LHCN-M2 (cell line): Measurements from ENCODE around the gene ANKRD13B. TPM values are rescaled to one million over a fixed set of nuclear protein-coding genes. Genes with fewer than 3 reads are reported as not detected.

Experiments used
- DNase-seq: peaks from one replicate; pipeline ENCODE4 v3.0.0-alpha.2; 2012; ENCODE audit warnings: low read depth
- total RNA-seq: library from RNA; depleted of rRNA; stranded (reverse); fragments of >200 nt; gene quantifications from 2 replicates; pipeline ENCODE4 v1.2.3, GENCODE V29; 2014

ANKRD13B gene
- total RNA-seq, 1 experiment from 2014 or later = 16.2 TPM

GRCh38 chr17:29616300-29617048 is 23.5 kb downstream of the ANKRD13B start:
- no peak for DNase-seq

GRCh38 chr17:29617125-29617480 is 24.2 kb downstream of the ANKRD13B start:
- DNase-seq = no peak

- DNase-seq = no peak
These were observed 24.7 kb downstream of the ANKRD13B start for GRCh38 chr17:29617481-29618271.

- DNase-seq = no peak
These were observed 25.5 kb downstream of the ANKRD13B start for GRCh38 chr17:29618272-29619065.

GRCh38 chr17:29619251-29619650 is 26.3 kb downstream of the ANKRD13B start:
- DNase-seq = peak; percentile 80

- DNase-seq = peak; percentile 53
These were observed 27.3 kb downstream of the ANKRD13B start for GRCh38 chr17:29620271-29620670.

- no peak for DNase-seq
These were observed 28.0 kb downstream of the ANKRD13B start for GRCh38 chr17:29620779-29621500.

- peak; percentile 76 for DNase-seq
These were observed 28.8 kb downstream of the ANKRD13B start for GRCh38 chr17:29621751-29622194.

GRCh38 chr17:29622337-29623282 is 29.7 kb downstream of the ANKRD13B start, which contains the start of gene CORO6:
Gene CORO6, minus strand, starts transcription at chr17:29622912. Its CDS starts 1,491 bp downstream, at chr17:29621421.
- DNase-seq = peak; percentile 62

- DNase-seq = no peak
These were observed 30.3 kb downstream of the ANKRD13B start for GRCh38 chr17:29623283-29623647.

- no peak for DNase-seq
These were observed 31.7 kb downstream of the ANKRD13B start for GRCh38 chr17:29624586-29624985.

GRCh38 chr17:29625037-29625750 is 32.3 kb downstream of the ANKRD13B start:
- peak; percentile 41 for DNase-seq

GRCh38 chr17:29627951-29628350 is 35.0 kb downstream of the ANKRD13B start:
- DNase-seq = no peak

- no peak for DNase-seq
These were observed 35.7 kb downstream of the ANKRD13B start for GRCh38 chr17:29628644-29629043.

- DNase-seq = no peak
These were observed 36.9 kb downstream of the ANKRD13B start for GRCh38 chr17:29629839-29630238.

- DNase-seq = no peak
These were observed 37.8 kb downstream of the ANKRD13B start for GRCh38 chr17:29630630-29631193.

- no peak for DNase-seq
These were observed 41.0 kb downstream of the ANKRD13B start for GRCh38 chr17:29633886-29634285.

- DNase-seq = peak; percentile 78
These were observed 47.5 kb downstream of the ANKRD13B start for GRCh38 chr17:29640413-29640812.
